Testis (tissue), 2 donors: ENCODE results near the gene KLF18.

Experiments used
- CTCF ChIP-seq, 3 experiments: fragments of 450-650 bp in 2 of 3; fragments of 200-600 bp in 1 of 3; sonication (generic) in 1 of 3; IDR thresholded peaks; one replicate each; pipeline ENCODE4 v1.5.1; 2016 to 2019; ENCODE audit warnings: antibody characterized with exemption in 3 of 3, mild to moderate bottlenecking in 2 of 3, moderate library complexity in 1 of 3
- POLR2A ChIP-seq: fragments of 450-650 bp; IDR thresholded peaks from one replicate; pipeline ENCODE4 v1.6.1; 2017; ENCODE audit warnings: antibody characterized with exemption, mild to moderate bottlenecking, moderate library complexity

- TF ChIP-seq CTCF (IDR thresholded peaks at IDR 0.05) = no peak
- no peak for TF ChIP-seq POLR2A
Measured at GRCh38 chr1:44134071-44134920, 7.1 kb downstream of the KLF18 start.
